ENCODE measurements around the gene TMEM121. TPM values are rescaled to one million over a fixed set of nuclear protein-coding genes. Genes with fewer than 3 reads are reported as not detected.
A peak's percentile ranks its signal among the peaks of the same experiment; 100 is the strongest.
"Not testable (repeated sequence)": the region's sequence is repeated elsewhere in the genome, so short reads cannot be mapped to it uniquely, and the experiment has no call there.

The TMEM121 gene
- total RNA-seq, 2 donors from 2014 or later: 1.9 to 2.2 TPM

GRCh38 chr14:105534586-105534985 is 8.2 kb downstream of the TMEM121 start:
- no peak for DNase-seq (ENCODE audit: low spot score)
- intact Hi-C loops (cut with DNase I): no loop called here

DNA sequence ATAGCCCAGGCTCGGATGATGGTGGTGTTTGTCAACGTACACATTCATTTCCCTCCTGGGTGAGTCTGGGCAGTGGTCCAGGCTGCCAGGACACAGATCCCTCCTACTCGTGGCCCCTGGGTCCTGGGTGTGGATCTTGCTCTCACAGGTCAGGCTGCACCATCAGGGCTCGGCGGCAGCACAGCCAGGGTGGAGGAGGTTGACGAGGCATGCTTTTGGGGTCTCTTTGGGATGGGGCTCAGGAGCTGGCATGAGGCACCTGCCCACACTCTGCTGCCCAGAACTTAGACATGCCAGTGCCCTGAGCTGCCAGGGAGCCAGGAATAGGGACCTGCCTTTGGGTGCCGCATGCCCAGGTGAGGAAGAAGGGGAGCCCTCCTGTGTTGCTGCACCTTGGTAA is 9.7 kb downstream of the TMEM121 start:
- no peak for DNase-seq (ENCODE audit: low spot score)
- intact Hi-C loops (cut with DNase I): no loop called here

DNA sequence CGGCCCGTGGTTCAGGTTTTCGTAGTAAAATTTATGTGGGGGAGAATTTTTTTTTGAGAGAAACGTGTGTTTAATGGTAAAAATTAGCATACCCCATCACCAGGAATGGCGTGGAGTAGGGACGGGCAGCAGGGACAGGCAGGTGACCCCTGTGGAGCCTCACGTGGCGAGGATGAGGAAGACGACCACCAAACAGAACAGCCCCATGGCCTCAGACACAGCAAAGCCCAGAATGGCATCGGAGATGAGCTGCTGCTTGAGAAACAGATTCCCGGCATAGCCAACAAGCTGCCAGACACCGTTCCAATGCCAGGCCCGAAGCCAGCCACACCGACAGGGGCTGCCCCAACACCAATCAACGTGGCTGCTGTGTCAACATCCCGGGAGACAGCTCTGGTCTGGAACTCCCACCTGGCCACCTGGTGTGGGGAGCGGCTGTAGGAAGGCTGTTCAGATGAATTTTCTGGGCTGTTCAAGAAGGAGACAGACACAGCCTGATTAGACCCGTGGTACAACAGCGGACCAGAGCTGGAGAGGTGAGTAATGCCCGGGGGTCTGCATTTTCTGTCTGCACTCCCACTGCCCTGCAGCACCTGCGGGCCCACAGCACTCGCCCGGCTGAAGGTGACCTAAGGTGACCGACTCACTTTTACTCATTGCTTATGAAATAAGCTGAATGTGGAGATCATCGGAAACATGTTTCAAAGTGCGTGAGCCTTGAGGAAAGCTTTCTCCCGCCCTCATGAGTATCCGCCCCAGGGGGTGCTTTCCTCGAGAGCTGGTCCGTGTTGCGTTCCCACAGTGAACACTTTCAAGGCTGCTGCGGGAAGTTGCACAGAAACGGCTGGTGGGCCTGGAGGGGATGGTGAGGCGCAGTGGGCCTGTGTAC is 10.6 kb downstream of the TMEM121 start:
- intact Hi-C loops (cut with DNase I): no loop called here
- no peak for DNase-seq (ENCODE audit: low spot score)

GRCh38 chr14:105537580-105538474 is 11.4 kb downstream of the TMEM121 start:
- intact Hi-C loops (cut with DNase I): no loop called here
- DNase-seq (ENCODE audit: low spot score): peak; percentile 91

DNA sequence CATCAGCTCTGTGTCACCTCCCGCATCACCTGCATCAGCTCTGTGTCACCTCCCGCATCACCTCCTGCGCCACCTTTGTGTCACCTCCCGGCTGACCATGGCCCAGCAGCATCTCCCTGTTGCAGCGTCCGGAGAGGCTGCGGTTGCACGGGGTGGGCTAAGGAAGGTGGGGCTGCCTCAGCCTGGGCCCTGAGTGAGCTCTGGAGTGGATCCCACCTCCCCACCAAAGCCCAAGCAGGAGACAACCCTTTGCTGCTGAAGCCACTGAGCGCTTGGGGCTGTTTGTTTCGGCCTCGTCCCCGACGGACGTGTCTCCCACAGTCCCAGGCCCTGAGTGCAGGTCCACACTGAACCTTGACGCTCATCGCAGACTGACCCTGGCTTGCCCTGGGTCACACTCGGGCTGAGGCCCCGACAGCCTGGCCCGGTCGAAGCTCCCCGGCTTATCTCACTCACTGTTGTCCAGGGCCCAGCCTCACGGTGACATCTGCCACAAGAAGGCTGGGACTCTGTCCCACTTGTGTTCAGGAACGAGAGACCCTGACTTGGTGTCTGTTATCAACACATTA is 12.2 kb downstream of the TMEM121 start:
- no peak for DNase-seq (ENCODE audit: low spot score)
- intact Hi-C loops (cut with DNase I): no loop called here

DNA sequence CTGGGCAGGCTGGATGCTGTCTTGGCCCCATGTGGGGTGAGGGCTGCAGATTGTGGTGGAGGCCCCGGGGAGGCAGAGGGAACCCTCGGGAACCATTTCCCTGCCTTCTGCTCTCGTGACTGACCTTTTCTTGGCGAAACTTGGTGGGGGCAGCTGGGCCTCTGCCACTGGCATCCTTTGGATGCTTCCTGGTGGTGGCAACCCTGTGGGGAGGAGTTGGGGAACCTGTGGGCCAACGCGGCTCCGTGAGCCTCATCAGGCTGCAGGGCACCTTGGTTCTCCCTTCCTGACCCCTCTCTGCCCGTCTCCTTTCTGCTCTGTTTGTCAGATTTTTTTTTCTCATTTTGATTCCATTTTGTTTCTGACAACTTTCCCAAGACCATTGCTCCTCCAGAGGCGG is 14.4 kb downstream of the TMEM121 start:
- DNase-seq (ENCODE audit: low spot score): no peak
- intact Hi-C loops (cut with DNase I): no loop called here

DNA sequence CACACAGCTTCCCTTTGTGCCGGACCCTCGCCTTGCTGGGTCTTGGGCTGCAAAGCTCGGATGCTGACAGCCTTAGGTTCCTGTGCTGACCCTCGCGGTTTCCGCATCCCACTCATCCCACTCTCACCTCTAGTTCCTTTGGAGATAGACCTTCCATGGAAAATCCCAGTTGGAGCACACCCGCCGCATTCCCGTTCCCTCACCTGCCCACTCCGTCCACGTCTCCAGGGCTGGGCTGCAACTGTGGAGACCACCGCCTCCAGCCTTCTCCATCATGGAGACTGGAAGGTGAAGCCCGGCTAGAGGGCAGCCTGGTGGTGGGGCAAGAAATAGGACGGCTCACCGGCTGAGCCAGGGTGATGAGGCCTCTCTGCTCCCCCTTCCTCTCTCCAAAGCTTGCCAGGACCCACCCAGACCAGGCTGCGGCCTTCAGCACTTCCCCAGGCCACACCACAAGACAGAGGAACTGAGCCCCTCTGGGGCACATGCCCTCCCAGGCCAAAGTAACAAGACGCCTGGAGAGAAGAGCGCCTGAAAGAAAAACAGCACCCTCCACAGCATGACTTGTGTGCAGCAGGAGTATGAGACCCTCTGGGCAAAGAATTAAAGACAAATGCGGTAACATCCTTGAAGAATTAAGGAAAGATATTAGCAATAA is 15.0 kb downstream of the TMEM121 start:
- intact Hi-C loops (cut with DNase I): no loop called here
- no peak for DNase-seq (ENCODE audit: low spot score)

DNA sequence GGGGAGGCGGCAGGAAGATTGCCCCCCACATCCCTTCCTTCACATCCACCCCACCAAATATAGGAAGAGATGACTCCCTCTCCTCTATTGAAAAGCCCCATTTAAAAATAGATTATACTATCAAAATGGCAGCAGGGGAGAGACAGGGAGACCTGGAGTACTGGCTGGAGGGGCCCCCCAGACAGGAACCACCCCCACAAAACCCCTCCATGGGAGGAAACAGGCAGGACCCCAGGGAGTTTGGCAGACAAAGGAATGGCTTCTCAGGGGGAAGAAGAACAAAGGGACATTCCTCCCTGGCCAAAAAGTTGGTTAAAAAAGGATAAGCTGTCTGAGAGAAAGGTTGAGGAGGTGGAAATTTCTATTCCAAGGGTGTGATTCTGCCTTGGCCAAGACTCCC is 19.3 kb downstream of the TMEM121 start:
- DNase-seq (ENCODE audit: low spot score); intact Hi-C loops (cut with DNase I): not testable (repeated sequence)

DNA sequence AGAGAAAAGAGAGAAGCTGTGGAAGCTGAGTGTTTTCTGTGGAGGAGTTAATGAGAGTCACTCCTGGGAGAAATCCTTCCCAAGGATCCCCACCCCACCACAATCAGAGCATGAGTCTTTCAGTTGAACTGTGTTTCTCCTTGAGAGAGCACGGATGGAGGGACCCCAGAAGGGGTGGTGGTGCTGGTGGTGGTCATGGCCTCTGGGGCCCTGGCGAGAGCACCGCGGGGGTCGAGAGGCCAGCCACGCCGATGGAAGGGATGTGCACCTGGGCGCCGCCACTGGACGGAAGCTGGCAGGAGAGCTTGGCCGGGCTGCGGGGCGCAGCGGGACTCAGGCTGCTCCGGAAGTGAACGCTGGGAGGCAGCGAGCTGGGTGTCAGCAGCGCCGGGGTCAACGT is 20.0 kb downstream of the TMEM121 start:
- DNase-seq (ENCODE audit: low spot score); intact Hi-C loops (cut with DNase I): not testable (repeated sequence)

DNA sequence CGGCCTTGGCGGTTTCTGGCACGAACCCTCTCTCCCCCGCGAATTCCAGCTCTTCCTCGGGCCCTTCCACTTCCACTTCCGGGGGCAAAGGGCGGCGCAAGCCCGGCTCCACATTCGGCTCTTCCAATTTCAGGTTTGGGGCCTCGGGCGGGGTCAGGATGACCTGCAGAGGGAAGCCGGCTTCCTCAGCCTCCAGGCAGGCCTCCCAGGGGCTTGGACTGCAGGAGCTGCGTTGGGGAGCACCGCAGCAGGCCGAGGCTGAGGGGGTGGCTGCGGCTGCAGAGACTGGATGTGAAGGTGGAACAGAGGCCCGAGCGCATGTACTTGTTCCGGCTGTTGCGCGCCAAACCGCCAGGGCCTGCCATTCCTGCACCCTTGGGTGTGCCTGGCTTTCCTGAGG is 20.7 kb downstream of the TMEM121 start:
- intact Hi-C loops (cut with DNase I); DNase-seq (ENCODE audit: low spot score): not testable (repeated sequence)

DNA sequence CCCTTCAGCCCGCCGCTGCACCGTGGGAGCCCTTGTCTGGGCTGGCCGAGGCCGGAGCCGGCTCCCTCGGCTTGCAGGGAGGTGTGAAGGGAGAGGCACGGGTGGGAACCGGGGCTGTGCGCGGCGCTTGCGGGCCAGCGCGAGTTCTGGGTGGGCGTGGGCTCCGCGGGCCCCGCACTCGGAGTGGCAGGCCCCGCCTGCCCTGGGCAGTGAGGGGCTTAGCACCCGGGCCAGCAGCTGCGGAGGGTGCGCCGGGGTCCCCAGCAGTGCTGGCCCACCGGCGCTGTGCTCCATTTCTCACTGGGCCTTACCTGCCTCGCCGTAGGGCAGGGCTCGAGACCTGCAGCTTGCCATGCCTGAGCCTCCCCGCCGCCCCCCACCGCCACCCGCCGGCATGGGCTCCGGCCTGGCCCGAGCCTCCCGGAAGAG is 21.4 kb downstream of the TMEM121 start:
- intact Hi-C loops (cut with DNase I): no loop called here
- no peak for DNase-seq (ENCODE audit: low spot score)

GRCh38 chr14:105549481-105549880 is 23.1 kb downstream of the TMEM121 start:
- intact Hi-C loops (cut with DNase I): no loop called here
- no peak for DNase-seq (ENCODE audit: low spot score)

- intact Hi-C loops (cut with DNase I): no loop called here
- no peak for DNase-seq (ENCODE audit: low spot score)
These were observed 27.6 kb downstream of the TMEM121 start for GRCh38 chr14:105554022-105554421.

DNA sequence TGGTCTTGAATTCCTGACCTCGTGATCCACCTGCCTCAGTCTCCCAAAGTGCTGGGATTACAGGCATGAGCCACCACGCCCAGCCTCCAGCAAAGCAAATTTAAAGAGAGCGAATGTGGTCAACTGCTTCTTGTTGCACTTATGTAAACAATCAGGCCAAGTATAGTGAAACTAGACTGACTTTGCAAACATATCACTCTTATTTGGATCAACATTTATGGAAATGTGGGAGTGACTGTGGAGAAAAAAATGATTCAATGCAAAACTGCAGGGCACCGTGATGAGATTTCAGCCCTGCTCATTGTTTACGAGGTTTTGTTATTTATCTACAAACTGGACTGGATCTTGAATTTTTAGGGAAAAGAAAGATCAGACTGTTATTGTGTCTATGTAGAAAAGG is 28.1 kb downstream of the TMEM121 start:
- intact Hi-C loops (cut with DNase I): no loop called here

DNA sequence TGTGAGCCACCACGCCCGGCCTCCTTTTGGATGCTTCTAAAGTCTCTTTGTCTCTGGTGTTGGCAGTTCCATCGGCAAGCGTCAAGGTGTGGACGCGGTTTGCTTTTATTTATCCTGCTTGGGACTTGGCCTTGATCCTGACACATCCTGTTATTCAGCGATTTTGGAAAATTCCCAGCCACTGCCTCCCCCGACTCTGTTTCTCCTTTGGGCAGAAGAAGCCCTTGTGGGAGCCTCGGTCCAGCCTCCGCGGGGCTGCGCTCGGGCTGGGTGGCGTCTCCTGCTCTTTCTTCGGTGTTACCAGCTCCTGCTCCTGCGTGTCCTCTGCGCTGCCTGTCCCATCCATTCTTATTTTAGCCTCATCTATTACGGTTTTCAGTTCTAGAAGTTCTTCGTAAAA is 31.3 kb downstream of the TMEM121 start:
- DNase-seq (ENCODE audit: low spot score); intact Hi-C loops (cut with DNase I): not testable (repeated sequence)

More for the DNA sequence above, 28.1 kb downstream of the TMEM121 start:
- no peak for DNase-seq (ENCODE audit: low spot score)

GRCh38 chr14:105558449-105559154 is 32.2 kb downstream of the TMEM121 start:
- intact Hi-C loops (cut with DNase I); DNase-seq (ENCODE audit: low spot score): not testable (repeated sequence)

- DNase-seq (ENCODE audit: low spot score); intact Hi-C loops (cut with DNase I): not testable (repeated sequence)
These were observed 33.1 kb downstream of the TMEM121 start for GRCh38 chr14:105559384-105560047.

- DNase-seq (ENCODE audit: low spot score); intact Hi-C loops (cut with DNase I): not testable (repeated sequence)
These were observed 33.8 kb downstream of the TMEM121 start for GRCh38 chr14:105560048-105560669.
